Measurements from ENCODE around the gene LIPC. TPM values are rescaled to one million over a fixed set of nuclear protein-coding genes. Genes with fewer than 3 reads are reported as not detected.

Gene LIPC
- total RNA-seq, 1 donor = 0.73 TPM

DNA sequence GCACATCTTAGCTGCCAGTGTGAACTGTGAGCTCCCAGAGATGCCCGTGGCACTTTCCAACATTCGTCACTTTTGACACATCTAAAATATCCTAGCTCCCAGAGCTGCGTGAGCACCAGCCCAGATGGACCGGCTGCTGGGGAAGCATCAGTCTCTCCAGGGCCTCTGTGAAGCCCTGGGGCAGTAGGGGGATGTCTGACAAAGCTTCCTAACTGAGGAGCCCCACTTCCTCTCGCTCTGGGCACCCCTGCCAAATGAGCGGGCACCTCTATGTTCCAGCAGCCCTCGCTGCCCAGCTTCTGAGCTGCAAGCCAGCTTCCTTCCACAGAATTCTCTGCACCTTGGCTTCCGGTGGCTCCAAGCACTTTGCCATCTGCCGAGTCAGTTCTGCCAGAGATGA is 91.1 kb downstream of the LIPC start:
- Histone ChIP-seq H3K9me3 (ENCODE audit: low read depth, low read length) (no peaks in the 10 kb centered on the region), H3K4me3 (ENCODE audit: low read length) (no peak overlapping the region), H3K4me1 (ENCODE audit: insufficient read depth, low read length) (peaks cover 97% of the 10 kb centered on the region), H3K27me3 (ENCODE audit: insufficient read depth, low read length) (no peaks in the 10 kb centered on the region)

DNA sequence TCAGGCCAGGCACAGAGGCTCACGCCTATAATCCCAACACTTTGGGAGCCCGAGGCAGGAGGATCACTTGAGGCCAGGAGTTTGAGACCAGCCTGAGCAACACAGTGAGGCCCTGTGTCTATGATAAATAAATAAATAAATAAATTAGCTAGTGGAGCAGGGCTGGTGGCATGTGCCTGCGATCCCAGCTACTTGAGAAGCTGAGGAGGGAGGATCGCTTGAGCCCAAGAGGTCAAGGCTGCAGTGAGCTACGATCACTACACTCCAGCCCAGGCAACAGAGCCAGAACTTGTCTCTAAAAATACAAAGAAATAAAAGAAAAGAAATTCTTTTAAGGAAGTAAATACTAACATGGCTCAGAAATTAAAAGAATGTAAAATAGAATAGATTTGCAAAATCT is 91.8 kb downstream of the LIPC start:
- no peaks in the 10 kb centered on the region for H3K9me3 ChIP-seq (ENCODE audit: low read depth, low read length)
- no peaks in the 10 kb centered on the region for H3K27me3 ChIP-seq (ENCODE audit: insufficient read depth, low read length)
- peaks cover 90% of the 10 kb centered on the region for H3K4me1 ChIP-seq (ENCODE audit: insufficient read depth, low read length)
- H3K4me3 ChIP-seq (ENCODE audit: low read length) = no peak overlapping the region

DNA sequence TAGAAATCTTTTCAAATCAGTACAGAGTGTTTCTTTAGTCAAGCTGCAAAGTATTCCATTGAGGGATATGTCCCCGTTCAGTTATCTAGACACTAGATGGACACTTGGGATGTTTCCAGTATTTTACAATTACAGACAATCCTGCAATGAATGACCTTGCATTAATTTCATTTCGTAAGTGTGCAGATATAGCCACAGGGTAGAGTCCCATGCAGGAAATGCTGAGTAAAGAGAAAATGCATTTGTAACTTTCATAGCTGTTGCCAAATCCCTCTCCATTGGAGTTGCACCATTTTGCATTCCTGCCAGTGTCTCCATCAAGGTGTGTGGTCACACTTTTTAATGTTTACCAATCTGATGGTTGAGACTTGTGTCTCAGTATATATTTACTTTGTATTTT is 92.5 kb downstream of the LIPC start:
- H3K4me1 ChIP-seq (ENCODE audit: insufficient read depth, low read length) = peaks cover 83% of the 10 kb centered on the region
- H3K4me3 ChIP-seq (ENCODE audit: low read length) = no peak overlapping the region
- H3K9me3 ChIP-seq (ENCODE audit: low read depth, low read length) = no peaks in the 10 kb centered on the region
- no peaks in the 10 kb centered on the region for H3K27me3 ChIP-seq (ENCODE audit: insufficient read depth, low read length)

GRCh38 chr15:58525991-58526421 is 94.2 kb downstream of the LIPC start:
- Histone ChIP-seq H3K9me3 (ENCODE audit: low read depth, low read length) (no peaks in the 10 kb centered on the region), H3K27me3 (ENCODE audit: insufficient read depth, low read length) (no peaks in the 10 kb centered on the region), H3K4me1 (ENCODE audit: insufficient read depth, low read length) (peaks cover 66% of the 10 kb centered on the region), H3K4me3 (ENCODE audit: low read length) (no peak overlapping the region)

DNA sequence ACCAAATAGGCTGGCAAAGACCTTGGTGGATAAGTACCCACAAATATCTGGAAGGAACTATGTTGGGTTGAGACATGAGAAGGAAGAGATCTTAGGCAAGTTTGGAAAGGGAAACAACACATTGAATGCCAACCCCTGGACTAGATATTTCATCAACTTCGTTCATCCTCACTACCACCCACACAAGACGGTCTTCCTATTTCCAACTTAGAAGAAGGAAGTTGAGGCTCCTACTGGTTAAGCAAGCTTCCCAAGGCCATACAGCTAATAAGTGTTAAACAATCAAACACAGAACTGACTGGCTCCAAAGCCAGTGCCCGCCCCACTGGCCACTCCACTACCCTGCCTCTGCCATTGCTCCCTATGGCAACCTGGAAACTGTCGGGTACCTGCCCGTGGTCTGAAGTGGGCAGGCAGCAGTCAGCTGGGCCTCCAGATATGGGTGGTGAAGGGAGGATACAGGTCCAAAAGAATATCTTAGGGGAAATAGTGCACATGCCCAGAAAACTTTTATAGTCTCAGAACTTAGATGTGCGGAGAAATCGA is 94.9 kb downstream of the LIPC start:
- Histone ChIP-seq H3K9me3 (ENCODE audit: low read depth, low read length) (no peaks in the 10 kb centered on the region), H3K4me3 (ENCODE audit: low read length) (no peak overlapping the region), H3K27me3 (ENCODE audit: insufficient read depth, low read length) (no peaks in the 10 kb centered on the region), H3K4me1 (ENCODE audit: insufficient read depth, low read length) (peaks cover 59% of the 10 kb centered on the region)

DNA sequence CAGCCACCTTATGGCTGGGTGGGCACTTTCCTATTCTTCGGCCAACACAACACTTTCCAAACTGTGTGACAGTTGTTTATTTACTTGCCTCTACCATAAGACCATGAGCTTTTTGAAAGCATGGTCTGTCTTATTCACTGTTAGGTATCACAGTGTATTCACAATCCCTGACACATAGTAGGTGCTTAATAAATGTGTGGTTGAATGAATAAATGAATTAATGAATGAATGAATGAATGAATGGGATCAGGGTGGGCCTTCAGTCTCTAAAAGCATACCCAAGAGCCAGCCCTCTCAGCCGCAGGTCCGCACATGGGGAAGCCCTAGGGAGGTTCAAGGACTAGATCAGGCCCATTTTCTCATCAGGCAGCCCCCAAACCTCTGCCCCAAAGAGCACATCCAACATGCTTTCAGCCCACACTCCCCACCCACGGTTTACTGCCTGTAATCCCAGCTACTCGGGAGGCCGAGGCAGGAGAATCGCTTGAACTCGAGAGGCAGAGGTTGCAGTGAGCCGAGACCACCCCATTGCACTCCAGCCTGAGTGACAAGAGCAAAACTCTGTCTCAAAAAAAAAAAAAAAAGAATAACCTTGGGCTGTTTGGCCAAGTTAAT is 95.9 kb downstream of the LIPC start:
- Histone ChIP-seq H3K4me1 (ENCODE audit: insufficient read depth, low read length) (peaks cover 49% of the 10 kb centered on the region), H3K4me3 (ENCODE audit: low read length) (no peak overlapping the region), H3K27me3 (ENCODE audit: insufficient read depth, low read length) (no peaks in the 10 kb centered on the region), H3K9me3 (ENCODE audit: low read depth, low read length) (no peaks in the 10 kb centered on the region)

GRCh38 chr15:58528188-58528870 is 96.5 kb downstream of the LIPC start:
- Histone ChIP-seq H3K4me1 (ENCODE audit: insufficient read depth, low read length) (peaks cover 43% of the 10 kb centered on the region), H3K27me3 (ENCODE audit: insufficient read depth, low read length) (no peaks in the 10 kb centered on the region), H3K9me3 (ENCODE audit: low read depth, low read length) (no peaks in the 10 kb centered on the region), H3K4me3 (ENCODE audit: low read length) (no peak overlapping the region)

GRCh38 chr15:58529041-58529440 is 97.2 kb downstream of the LIPC start:
- no peak overlapping the region for H3K4me3 ChIP-seq (ENCODE audit: low read length)
- no peaks in the 10 kb centered on the region for H3K9me3 ChIP-seq (ENCODE audit: low read depth, low read length)
- peaks cover 35% of the 10 kb centered on the region for H3K4me1 ChIP-seq (ENCODE audit: insufficient read depth, low read length)
- H3K27me3 ChIP-seq (ENCODE audit: insufficient read depth, low read length) = no peaks in the 10 kb centered on the region

DNA sequence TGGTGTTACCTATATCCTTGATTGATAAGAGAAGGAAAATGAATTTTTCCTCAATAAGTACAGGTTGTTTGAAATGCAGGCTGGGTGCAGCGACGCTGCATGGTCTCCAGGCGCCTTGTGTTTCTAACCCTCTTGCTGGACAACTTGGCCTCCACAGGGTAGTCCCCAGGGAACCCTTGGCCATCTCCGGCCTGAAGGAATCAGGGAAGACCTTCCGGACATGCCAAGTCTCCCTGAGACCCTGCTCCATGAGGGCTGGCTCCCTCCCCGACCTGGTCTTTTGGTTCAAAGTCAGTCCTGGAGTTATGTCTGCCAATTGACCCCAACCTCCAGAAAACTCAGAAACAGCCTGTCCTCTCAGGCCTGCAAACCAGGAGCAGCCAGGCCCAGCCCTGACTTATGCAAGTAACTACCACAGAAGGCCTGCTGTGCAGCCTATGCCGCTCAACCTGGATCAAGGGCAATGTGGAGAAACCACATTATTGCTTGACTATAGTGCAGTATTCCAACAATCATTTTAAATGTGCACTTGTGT is 98.3 kb downstream of the LIPC start:
- no peaks in the 10 kb centered on the region for H3K9me3 ChIP-seq (ENCODE audit: low read depth, low read length)
- no peak overlapping the region for H3K4me3 ChIP-seq (ENCODE audit: low read length)
- no peaks in the 10 kb centered on the region for H3K27me3 ChIP-seq (ENCODE audit: insufficient read depth, low read length)
- H3K4me1 ChIP-seq (ENCODE audit: insufficient read depth, low read length) = peaks cover 25% of the 10 kb centered on the region

GRCh38 chr15:58532126-58532525 is 100.3 kb downstream of the LIPC start:
- Histone ChIP-seq H3K27me3 (ENCODE audit: insufficient read depth, low read length) (no peaks in the 10 kb centered on the region), H3K4me1 (ENCODE audit: insufficient read depth, low read length) (peaks cover 5% of the 10 kb centered on the region), H3K4me3 (ENCODE audit: low read length) (no peak overlapping the region), H3K9me3 (ENCODE audit: low read depth, low read length) (no peaks in the 10 kb centered on the region)

- H3K27me3 ChIP-seq (ENCODE audit: insufficient read depth, low read length) = no peaks in the 10 kb centered on the region
- H3K4me3 ChIP-seq (ENCODE audit: low read length) = no peak overlapping the region
- no peaks in the 10 kb centered on the region for H3K9me3 ChIP-seq (ENCODE audit: low read depth, low read length)
- no peaks in the 10 kb centered on the region for H3K4me1 ChIP-seq (ENCODE audit: insufficient read depth, low read length)
Observed at GRCh38 chr15:58534556-58534955, 102.8 kb downstream of the LIPC start.

GRCh38 chr15:58535337-58535736 is 103.5 kb downstream of the LIPC start:
- no peaks in the 10 kb centered on the region for H3K9me3 ChIP-seq (ENCODE audit: low read depth, low read length)
- H3K4me1 ChIP-seq (ENCODE audit: insufficient read depth, low read length) = no peaks in the 10 kb centered on the region
- no peaks in the 10 kb centered on the region for H3K27me3 ChIP-seq (ENCODE audit: insufficient read depth, low read length)

DNA sequence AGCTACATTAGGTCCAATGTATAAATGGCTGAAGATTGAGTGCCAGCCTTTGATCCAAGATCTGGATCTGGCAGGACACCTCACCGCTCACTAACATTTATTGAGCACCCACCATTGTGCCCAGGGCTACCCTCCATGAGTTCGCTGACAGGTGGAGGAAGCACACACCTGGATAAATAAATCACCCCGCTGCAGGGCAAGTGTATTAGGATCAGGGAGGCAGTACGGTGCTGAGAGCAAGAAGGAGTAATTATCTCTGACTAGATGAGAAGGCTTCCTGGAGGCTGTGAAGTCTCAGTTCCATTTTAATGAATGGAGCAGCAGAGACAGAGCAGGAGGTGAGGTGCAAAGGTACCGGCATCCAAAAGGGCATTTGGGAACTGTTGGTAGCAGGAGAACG is 104.1 kb downstream of the LIPC start:
- Histone ChIP-seq H3K27me3 (ENCODE audit: insufficient read depth, low read length) (no peaks in the 10 kb centered on the region), H3K4me3 (ENCODE audit: low read length) (no peak overlapping the region), H3K4me1 (ENCODE audit: insufficient read depth, low read length) (no peaks in the 10 kb centered on the region), H3K9me3 (ENCODE audit: low read depth, low read length) (no peaks in the 10 kb centered on the region)

More at GRCh38 chr15:58535337-58535736, 103.5 kb downstream of the LIPC start:
- no peak overlapping the region for H3K4me3 ChIP-seq (ENCODE audit: low read length)

GRCh38 chr15:58536414-58536813 is 104.6 kb downstream of the LIPC start:
- H3K4me3 ChIP-seq (ENCODE audit: low read length) = no peak overlapping the region
- H3K4me1 ChIP-seq (ENCODE audit: insufficient read depth, low read length) = no peaks in the 10 kb centered on the region
- no peaks in the 10 kb centered on the region for H3K27me3 ChIP-seq (ENCODE audit: insufficient read depth, low read length)
- no peaks in the 10 kb centered on the region for H3K9me3 ChIP-seq (ENCODE audit: low read depth, low read length)

- no peak overlapping the region for H3K4me3 ChIP-seq (ENCODE audit: low read length)
- H3K9me3 ChIP-seq (ENCODE audit: low read depth, low read length) = no peaks in the 10 kb centered on the region
- no peaks in the 10 kb centered on the region for H3K4me1 ChIP-seq (ENCODE audit: insufficient read depth, low read length)
Observed at GRCh38 chr15:58537033-58537432, 105.2 kb downstream of the LIPC start.

More at GRCh38 chr15:58537033-58537432, 105.2 kb downstream of the LIPC start:
- H3K27me3 ChIP-seq (ENCODE audit: insufficient read depth, low read length) = no peaks in the 10 kb centered on the region
